ENCODE measurements around the gene SSBP2. TPM values are rescaled to one million over a fixed set of nuclear protein-coding genes. Genes with fewer than 3 reads are reported as not detected.
"Not testable (repeated sequence)": the region's sequence is repeated elsewhere in the genome, so short reads cannot be mapped to it uniquely, and the experiment has no call there.

Gene SSBP2
- total and polyA plus RNA-seq, 8 donors, result 0.87 to 86.2 (median 24.6) TPM

DNA sequence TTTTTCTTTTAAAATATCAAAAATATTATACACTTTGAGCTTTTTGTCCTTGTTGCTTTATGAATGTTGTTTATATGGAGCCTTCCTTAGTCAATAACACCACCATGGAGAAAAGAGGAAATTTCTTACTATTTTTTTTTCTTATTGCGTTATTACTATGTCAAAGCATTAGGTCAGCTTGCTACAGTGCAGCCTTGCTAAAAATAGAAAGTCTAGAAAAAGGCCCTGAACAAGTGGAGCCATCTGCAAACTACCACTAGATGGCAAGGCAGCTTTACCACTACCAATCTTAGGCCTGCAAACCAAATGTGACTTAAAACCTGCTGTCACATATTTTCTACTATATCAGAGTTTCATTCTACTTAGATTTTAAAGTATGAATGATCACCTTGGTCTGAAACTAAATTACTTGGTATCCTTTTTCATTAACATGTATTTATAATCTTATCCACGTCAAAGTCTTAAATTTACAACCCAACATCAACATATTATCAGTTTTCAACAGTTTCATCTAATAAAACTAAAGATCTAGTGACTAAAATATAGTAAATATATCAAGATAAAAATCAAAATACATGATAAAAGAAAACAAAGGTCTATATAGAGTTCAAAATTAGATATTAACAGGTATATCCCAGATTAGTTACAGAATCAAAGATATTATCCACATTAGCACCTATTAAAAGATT lies 243.9 kb downstream of the SSBP2 start:
- TF ChIP-seq POLR2AphosphoS5 (IDR thresholded peaks at IDR 0.05), result peak in 1 of 3 donors; percentile 69
- TF ChIP-seq, protein P1, sequence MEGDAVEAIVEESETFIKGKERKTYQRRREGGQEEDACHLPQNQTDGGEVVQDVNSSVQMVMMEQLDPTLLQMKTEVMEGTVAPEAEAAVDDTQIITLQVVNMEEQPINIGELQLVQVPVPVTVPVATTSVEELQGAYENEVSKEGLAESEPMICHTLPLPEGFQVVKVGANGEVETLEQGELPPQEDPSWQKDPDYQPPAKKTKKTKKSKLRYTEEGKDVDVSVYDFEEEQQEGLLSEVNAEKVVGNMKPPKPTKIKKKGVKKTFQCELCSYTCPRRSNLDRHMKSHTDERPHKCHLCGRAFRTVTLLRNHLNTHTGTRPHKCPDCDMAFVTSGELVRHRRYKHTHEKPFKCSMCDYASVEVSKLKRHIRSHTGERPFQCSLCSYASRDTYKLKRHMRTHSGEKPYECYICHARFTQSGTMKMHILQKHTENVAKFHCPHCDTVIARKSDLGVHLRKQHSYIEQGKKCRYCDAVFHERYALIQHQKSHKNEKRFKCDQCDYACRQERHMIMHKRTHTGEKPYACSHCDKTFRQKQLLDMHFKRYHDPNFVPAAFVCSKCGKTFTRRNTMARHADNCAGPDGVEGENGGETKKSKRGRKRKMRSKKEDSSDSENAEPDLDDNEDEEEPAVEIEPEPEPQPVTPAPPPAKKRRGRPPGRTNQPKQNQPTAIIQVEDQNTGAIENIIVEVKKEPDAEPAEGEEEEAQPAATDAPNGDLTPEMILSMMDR (IDR thresholded peaks at IDR 0.05), result peak in 5 of 7 experiments; percentile 72 to 83 (median 77)
- TF ChIP-seq EP300 (IDR thresholded peaks at IDR 0.05), result no peak
- no peak for TF ChIP-seq POLR2A (IDR thresholded peaks at IDR 0.05)
- Histone ChIP-seq H3K4me1 (peaks cover 7 to 28% (median 14%) of the 10 kb centered on the region in 4 donors), H3K36me3 (no peaks in the 10 kb centered on the region), H3K27me3 (no peaks in the 10 kb centered on the region), H3K9me3 (no peaks in the 10 kb centered on the region), H3K27ac (peak overlapping the region in 2 of 5 donors; percentile 58 to 61), H3K4me3 (no peak overlapping the region)
- DNase-seq, result peak; percentile 42 to 94
- intact Hi-C loops (cut with DNase I; ENCODE audit: low total_unique reads), result loop anchor here (10.0 kb wide), 1 partner anchor 658 kb away; no protein-coding TSS in a partner anchor
- 19 to 25% (median 21%) methylated on average over 2 of the region's 2 CpGs for WGBS, 5 donors

DNA sequence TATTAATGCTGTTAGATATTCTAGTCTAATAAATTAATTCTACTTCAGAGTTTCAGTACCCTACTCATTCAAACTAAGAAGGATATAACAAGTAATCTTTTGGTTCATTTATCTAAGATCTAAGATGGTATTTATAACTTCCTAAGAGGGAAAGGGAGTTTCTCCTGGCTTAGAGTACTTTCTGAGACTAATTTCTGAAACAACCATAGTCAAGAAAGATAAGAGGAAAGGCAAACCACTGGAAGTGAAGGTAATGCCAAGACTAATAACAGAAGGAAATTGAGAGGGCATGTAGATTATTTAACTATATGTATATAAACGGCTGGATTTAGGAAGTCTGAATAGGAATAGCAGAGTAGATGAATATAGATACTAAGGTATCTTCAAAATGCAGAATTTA lies 244.5 kb downstream of the SSBP2 start:
- Histone ChIP-seq H3K4me3 (no peak overlapping the region), H3K9me3 (no peaks in the 10 kb centered on the region), H3K4me1 (peaks cover 7 to 28% (median 14%) of the 10 kb centered on the region in 4 donors), H3K36me3 (no peaks in the 10 kb centered on the region), H3K27ac (peak overlapping the region in 2 of 5 donors; percentile 58 to 61), H3K27me3 (no peaks in the 10 kb centered on the region)
- TF ChIP-seq, protein P1 (IDR thresholded peaks at IDR 0.05), result no peak
- TF ChIP-seq POLR2AphosphoS5 (IDR thresholded peaks at IDR 0.05) (no peak), POLR2A (IDR thresholded peaks at IDR 0.05) (no peak), EP300 (IDR thresholded peaks at IDR 0.05) (no peak)
- WGBS, 5 donors, result 12 to 27% (median 19%) methylated on average over 1 of the region's 1 CpG
- no peak for DNase-seq
- intact Hi-C loops (cut with DNase I; ENCODE audit: low total_unique reads), result loop anchor here (10.0 kb wide), 1 partner anchor 658 kb away; no protein-coding TSS in a partner anchor

- intact Hi-C loops (cut with DNase I; ENCODE audit: low total_unique reads), result loop anchor here (10.0 kb wide), 1 partner anchor 659 kb away; no protein-coding TSS in a partner anchor
- no peak for DNase-seq
- Histone ChIP-seq H3K27me3 (no peaks in the 10 kb centered on the region), H3K9me3 (no peaks in the 10 kb centered on the region), H3K36me3 (no peaks in the 10 kb centered on the region), H3K4me3 (no peak overlapping the region), H3K4me1 (peaks cover 7 to 28% (median 14%) of the 10 kb centered on the region in 4 donors), H3K27ac (peak overlapping the region in 2 of 5 donors; percentile 58 to 61)
- WGBS, 5 donors, result 21 to 57% (median 41%) methylated on average over 1 of the region's 1 CpG
- TF ChIP-seq POLR2AphosphoS5 (IDR thresholded peaks at IDR 0.05) (no peak), EP300 (IDR thresholded peaks at IDR 0.05) (no peak), POLR2A (IDR thresholded peaks at IDR 0.05) (no peak)
- TF ChIP-seq, protein P1 (IDR thresholded peaks at IDR 0.05), result no peak
Observed at GRCh38 chr5:81505672-81506071, 245.2 kb downstream of the SSBP2 start.

DNA sequence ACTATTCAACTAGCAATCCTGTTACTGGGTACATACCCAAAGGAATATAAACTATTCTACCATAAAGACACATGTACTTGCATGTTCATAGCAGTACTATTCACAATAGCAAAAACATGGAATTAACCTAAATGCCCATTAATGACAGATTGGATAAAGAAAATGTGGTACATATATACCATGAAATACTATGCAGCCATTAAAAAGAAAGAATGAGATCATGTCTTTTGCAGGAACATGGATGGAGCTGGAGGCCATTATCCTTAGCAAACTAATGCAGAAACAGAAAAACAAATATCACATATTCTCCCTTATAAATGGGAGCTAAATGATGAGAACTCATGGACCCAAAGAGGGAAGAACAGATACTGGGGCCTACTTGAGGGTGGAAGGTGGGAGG lies 247.3 kb downstream of the SSBP2 start:
- not testable (repeated sequence) for H3K9me3 ChIP-seq, H3K4me3 ChIP-seq, H3K27me3 ChIP-seq, H3K27ac ChIP-seq, H3K36me3 ChIP-seq, DNase-seq
- H3K4me1 ChIP-seq, result peaks cover 7 to 28% (median 14%) of the 10 kb centered on the region in 4 donors
- intact Hi-C loops (cut with DNase I; ENCODE audit: low total_unique reads), result loop anchor here (10.0 kb wide), 1 partner anchor 661 kb away; no protein-coding TSS in a partner anchor

DNA sequence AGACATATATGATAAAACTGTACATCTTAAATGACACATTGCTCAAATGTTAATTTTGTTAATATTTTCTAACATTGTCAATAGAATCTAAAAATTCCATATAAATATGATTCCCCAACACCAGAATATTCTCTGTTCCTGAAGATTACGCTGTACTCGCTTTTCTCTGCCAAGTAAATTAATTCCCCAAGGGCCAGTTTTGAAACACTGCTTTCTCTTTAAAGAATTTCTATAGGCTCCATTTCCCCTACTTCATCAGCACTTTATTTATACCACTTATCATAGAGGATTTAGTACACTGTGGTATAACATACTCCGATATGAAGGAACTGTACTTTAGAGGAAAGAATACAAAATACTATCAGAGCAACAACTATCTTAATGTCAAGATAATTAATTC lies 255.6 kb downstream of the SSBP2 start:
- WGBS, 5 donors, result 94 to 98% (median 98%) methylated on average over 3 of the region's 3 CpGs
- H3K4me1 ChIP-seq, result no peaks in the 10 kb centered on the region
- H3K4me3 ChIP-seq, result no peak overlapping the region
- H3K36me3 ChIP-seq, result no peaks in the 10 kb centered on the region
- H3K27me3 ChIP-seq, result no peaks in the 10 kb centered on the region
- TF ChIP-seq POLR2AphosphoS5 (IDR thresholded peaks at IDR 0.05) (no peak), POLR2A (IDR thresholded peaks at IDR 0.05) (no peak)
- H3K27ac ChIP-seq, result no peak overlapping the region
- intact Hi-C loops (cut with DNase I; ENCODE audit: low total_unique reads), result no loop called here
- H3K9me3 ChIP-seq, result no peaks in the 10 kb centered on the region
- DNase-seq, result no peak

Measured in stomach (tissue), 9 donors.